NCI-H748 (cell line): ENCODE data around the gene KLHL8.
A peak's percentile ranks its signal among the peaks of the same experiment; 100 is the strongest.
"Not testable (repeated sequence)": the region's sequence is repeated elsewhere in the genome, so short reads cannot be mapped to it uniquely, and the experiment has no call there.

ENCODE experiments used
- DNase-seq: peaks from one replicate; lab custom pipeline; 2025; ENCODE audit not compliant: unreplicated experiment; lab: John Stamatoyannopoulos, UW

KLHL8 gene

DNA sequence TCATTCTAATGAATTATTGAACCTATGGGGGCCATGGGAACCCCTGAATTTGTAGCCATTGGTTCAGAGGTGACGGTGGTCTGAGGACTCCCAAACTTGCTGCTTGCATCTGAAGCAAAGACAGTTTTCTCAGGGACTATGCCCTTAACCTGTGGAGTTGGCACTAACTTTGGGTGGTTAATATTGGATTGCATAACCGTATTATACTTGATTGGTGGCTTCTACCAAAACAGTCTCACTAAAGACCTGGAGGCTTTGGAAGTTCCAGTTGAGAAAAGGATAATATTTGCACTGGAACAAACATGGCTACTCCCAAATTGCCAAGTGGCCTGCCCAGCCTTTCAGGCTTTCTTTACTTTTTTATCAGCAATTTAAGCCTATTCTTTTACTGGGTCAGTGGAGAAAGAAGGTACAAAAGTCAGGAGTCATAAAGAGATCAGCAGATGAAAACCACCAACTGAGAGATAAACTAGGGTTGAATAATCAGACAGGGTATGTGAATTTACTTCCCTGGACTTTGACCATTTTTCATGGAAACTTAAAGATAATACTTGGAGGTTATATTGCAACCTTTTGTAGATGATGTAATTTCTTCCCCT is 7.9 kb upstream of the KLHL8 start:
- DNase-seq, result no peak

DNA sequence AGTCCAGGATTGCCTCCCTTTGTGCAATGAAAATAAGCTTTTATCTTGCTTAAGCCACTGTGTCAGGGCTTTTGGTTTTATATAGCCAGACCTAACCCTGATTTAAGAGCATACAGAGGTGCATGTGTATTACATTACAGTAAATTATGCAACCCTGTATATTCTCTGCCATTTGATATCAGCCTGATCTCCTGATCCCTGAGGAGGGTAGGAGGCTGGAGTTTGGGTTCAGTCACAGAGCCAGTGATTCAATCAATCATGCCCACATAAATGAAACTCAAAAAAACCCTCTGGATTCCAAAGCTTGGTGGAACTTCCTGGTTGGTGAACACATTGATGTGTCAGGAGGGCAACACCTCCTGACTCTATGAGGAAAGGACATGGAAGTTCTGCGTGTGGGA is 7.3 kb upstream of the KLHL8 start:
- DNase-seq, result no peak

GRCh38 chr4:87225936-87226335 is 5.5 kb upstream of the KLHL8 start:
- DNase-seq, result no peak

- DNase-seq, result no peak
Observed at GRCh38 chr4:87224141-87224923, 3.9 kb upstream of the KLHL8 start.

GRCh38 chr4:87219632-87220093 is 755 bp downstream of the KLHL8 start:
- peak; percentile 51 for DNase-seq

DNA sequence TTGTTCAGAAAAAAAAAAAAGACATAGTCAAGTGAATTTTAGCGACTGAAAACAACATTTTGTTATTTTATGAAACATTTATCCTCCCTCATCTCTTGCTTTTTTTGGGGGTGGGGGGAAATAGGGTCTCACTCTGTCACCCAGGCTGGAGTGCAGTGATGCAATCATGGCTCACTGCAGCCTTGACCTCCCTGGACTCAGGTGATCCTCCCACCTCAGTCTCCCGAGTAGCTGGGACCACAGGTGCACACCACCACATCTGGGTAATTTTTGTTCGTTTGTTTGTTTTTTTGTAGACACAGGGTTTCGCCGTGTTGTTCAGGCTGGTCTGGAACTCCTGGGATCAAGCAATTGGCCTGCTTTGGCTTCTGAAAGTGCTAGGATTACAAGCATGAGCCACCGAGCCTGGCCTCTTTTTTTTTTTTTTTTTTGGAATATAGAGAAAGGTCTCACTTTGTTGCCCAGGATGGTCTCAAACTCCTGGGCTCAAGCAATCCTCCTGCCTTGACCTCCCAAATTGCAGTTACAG is 3.1 kb downstream of the KLHL8 start:
- not testable (repeated sequence) for DNase-seq

GRCh38 chr4:87216469-87216868 is 3.9 kb downstream of the KLHL8 start:
- DNase-seq, result no peak

- no peak for DNase-seq
Observed at GRCh38 chr4:87213421-87214075, 6.9 kb downstream of the KLHL8 start.

- DNase-seq, result no peak
Observed at GRCh38 chr4:87211249-87211952, 9.0 kb downstream of the KLHL8 start.

- no peak for DNase-seq
Observed at GRCh38 chr4:87209696-87210095, 10.7 kb downstream of the KLHL8 start.

DNA sequence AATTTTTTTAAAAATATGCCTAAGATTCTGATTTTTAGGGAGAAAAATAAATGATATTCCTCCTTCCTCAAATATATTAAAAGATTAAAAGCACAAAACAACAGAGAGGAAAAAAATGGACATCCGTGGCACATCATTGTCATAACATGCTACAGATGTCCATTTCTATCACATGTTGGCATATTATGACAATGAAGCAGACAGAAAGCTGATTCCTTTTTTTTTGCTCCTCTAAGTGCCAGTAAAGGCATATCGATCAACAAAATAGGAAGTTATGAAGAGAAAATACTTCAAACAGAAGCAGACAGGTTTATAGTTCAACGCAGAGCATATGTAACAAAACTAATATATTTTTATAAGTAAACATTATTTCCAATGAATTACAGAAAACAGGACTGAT is 11.2 kb downstream of the KLHL8 start:
- DNase-seq, result no peak

DNA sequence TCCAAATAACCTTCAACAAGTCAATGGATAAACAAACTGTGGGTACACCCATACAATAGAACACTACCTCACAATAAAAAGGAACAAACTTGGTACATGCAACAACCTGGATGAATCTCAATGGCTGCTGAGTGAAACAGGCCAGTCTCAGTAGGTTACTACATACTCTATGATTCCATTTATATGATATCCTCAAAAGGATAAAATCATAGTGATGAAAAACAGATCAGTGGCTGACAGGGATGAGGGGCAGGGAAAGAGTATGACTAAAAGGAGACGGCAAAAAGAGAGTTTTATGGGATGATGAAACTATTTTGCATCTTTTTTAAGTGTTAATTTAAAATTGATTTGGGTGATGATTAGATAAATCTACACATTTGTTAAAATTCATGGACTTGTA is 15.9 kb downstream of the KLHL8 start:
- no peak for DNase-seq

- DNase-seq, result no peak
Observed at GRCh38 chr4:87196927-87197326, 23.5 kb downstream of the KLHL8 start.

- DNase-seq, result no peak
Observed at GRCh38 chr4:87196146-87196545, 24.3 kb downstream of the KLHL8 start.

GRCh38 chr4:87193958-87194675 is 26.3 kb downstream of the KLHL8 start:
- no peak for DNase-seq

- DNase-seq, result no peak
Observed at GRCh38 chr4:87192145-87192919, 28.1 kb downstream of the KLHL8 start.

GRCh38 chr4:87188932-87189331 is 31.5 kb downstream of the KLHL8 start:
- no peak for DNase-seq

GRCh38 chr4:87188048-87188447 is 32.4 kb downstream of the KLHL8 start:
- peak; percentile 10 for DNase-seq

GRCh38 chr4:87185146-87185870 is 35.1 kb downstream of the KLHL8 start:
- DNase-seq, result no peak
